ENCODE results near the gene TBC1D25. TPM values are rescaled to one million over a fixed set of nuclear protein-coding genes. Genes with fewer than 3 reads are reported as not detected.

The TBC1D25 gene
- total RNA-seq, 1 donor from 2014 or later: 18.9 TPM

- Mint-ChIP-seq H3K36me3 (ENCODE audit: low read depth) (no peaks in the 10 kb centered on the region), H3K4me3 (ENCODE audit: unreplicated experiment) (no peak overlapping the region), H3K27ac (ENCODE audit: unreplicated experiment) (peak overlapping the region; percentile 45), H3K27me3 (ENCODE audit: low read depth) (no peaks in the 10 kb centered on the region), H3K4me1 (ENCODE audit: low read depth) (peaks cover 37% of the 10 kb centered on the region), H3K9me3 (ENCODE audit: low read depth) (peaks cover 8% of the 10 kb centered on the region)
- TF ChIP-seq, protein P1, sequence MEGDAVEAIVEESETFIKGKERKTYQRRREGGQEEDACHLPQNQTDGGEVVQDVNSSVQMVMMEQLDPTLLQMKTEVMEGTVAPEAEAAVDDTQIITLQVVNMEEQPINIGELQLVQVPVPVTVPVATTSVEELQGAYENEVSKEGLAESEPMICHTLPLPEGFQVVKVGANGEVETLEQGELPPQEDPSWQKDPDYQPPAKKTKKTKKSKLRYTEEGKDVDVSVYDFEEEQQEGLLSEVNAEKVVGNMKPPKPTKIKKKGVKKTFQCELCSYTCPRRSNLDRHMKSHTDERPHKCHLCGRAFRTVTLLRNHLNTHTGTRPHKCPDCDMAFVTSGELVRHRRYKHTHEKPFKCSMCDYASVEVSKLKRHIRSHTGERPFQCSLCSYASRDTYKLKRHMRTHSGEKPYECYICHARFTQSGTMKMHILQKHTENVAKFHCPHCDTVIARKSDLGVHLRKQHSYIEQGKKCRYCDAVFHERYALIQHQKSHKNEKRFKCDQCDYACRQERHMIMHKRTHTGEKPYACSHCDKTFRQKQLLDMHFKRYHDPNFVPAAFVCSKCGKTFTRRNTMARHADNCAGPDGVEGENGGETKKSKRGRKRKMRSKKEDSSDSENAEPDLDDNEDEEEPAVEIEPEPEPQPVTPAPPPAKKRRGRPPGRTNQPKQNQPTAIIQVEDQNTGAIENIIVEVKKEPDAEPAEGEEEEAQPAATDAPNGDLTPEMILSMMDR (IDR thresholded peaks at IDR 0.05): no peak
- no peak for DNase-seq (ENCODE audit: low spot score)
These were observed 53.5 kb downstream of the TBC1D25 start for GRCh38 chrX:48592971-48593370.

DNA sequence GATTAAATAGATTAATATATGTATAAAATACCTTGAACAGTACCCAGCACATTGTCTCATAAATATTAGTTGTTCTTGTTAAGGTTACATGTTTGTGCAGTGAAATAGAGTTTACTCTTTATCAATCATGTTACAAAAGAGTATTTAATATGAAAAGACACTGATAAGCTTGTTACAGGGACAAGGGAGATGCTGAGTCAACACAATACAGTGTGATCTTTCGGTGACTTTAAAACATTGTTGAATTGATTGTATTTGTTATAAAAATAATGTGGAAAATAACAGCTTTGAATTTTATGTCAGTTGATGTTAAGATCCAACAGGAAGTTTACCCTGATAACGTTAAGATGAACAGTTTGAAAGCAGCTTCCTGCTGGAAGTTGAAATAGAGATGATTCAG is 56.4 kb downstream of the TBC1D25 start:
- Mint-ChIP-seq H3K27ac (ENCODE audit: unreplicated experiment) (no peak overlapping the region), H3K27me3 (ENCODE audit: low read depth) (no peaks in the 10 kb centered on the region), H3K9me3 (ENCODE audit: low read depth) (peaks cover 6% of the 10 kb centered on the region), H3K36me3 (ENCODE audit: low read depth) (peaks cover 4% of the 10 kb centered on the region), H3K4me1 (ENCODE audit: low read depth) (peaks cover 28% of the 10 kb centered on the region), H3K4me3 (ENCODE audit: unreplicated experiment) (no peak overlapping the region)
- no peak for DNase-seq (ENCODE audit: low spot score)
- TF ChIP-seq, protein P1 (IDR thresholded peaks at IDR 0.05): no peak

DNA sequence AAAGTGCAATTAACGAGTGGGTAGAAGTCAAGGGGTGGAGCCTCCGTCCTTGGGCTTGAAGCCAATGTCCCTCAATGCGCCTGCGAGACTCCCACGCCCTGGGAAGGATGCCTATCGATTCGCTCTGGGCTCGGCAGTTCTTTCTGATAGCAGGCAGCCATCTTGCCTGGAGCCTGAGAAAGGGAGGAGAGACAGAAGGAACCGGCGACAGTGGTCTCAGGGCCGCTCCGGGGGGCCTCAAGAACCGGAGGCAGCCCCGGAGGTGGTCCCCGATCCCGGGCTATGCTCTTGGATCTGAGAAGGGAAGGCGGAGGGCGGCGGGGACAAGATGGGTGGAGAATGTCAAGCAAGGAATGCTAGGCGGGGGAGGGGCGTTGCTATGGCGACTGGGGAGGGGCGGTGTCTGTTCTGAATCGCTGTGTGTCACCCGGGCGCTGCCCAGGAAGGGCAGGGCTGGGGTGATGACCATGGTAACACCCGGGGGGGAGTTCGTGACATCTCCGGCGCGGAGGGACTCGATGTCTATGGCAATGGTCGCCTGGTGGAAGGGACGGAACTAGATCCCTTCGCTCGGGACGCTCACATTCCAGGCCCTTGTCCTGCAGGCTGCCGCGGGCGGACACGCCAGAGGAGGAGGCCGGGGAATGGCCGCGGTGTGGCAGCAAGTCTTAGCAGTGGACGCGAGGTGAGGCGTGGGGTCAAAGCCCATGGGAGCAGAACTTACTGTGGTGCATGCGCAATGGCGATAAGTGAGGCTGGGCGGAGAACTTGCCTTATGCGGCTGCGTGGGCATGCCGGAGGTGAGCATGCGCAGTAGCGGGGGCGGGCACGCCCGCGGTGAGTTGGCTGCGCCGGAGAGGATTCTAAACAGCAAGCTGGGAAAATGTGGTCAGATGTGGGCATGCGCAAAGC is 58.1 kb downstream of the TBC1D25 start, which contains the start of gene WDR13:
TSS of gene WDR13 (plus strand) at position 140 of the 912 bp plus-strand sequence. CDS start at position 645, 505 bp downstream.
- peaks cover 9% of the 10 kb centered on the region for H3K36me3 Mint-ChIP-seq (ENCODE audit: low read depth)
- H3K4me1 Mint-ChIP-seq (ENCODE audit: low read depth): peaks cover 16% of the 10 kb centered on the region
- peak within 1 kb of the TSS; percentile 96 for H3K4me3 Mint-ChIP-seq (ENCODE audit: unreplicated experiment)
- H3K27ac Mint-ChIP-seq (ENCODE audit: unreplicated experiment): peak within 1 kb of the TSS; percentile 100
- H3K9me3 Mint-ChIP-seq (ENCODE audit: low read depth): peaks cover 6% of the 10 kb centered on the region
- DNase-seq (ENCODE audit: low spot score): peak; percentile 96
- TF ChIP-seq, protein P1 (IDR thresholded peaks at IDR 0.05): peak; percentile 33
- H3K27me3 Mint-ChIP-seq (ENCODE audit: low read depth): no peaks in the 10 kb centered on the region

GRCh38 chrX:48598614-48599013 is 59.1 kb downstream of the TBC1D25 start:
- Mint-ChIP-seq H3K27me3 (ENCODE audit: low read depth) (no peaks in the 10 kb centered on the region), H3K27ac (ENCODE audit: unreplicated experiment) (peak overlapping the region; percentile 100), H3K9me3 (ENCODE audit: low read depth) (peaks cover 6% of the 10 kb centered on the region), H3K36me3 (ENCODE audit: low read depth) (peaks cover 9% of the 10 kb centered on the region), H3K4me1 (ENCODE audit: low read depth) (peaks cover 11% of the 10 kb centered on the region), H3K4me3 (ENCODE audit: unreplicated experiment) (peak overlapping the region; percentile 96)
- TF ChIP-seq, protein P1 (IDR thresholded peaks at IDR 0.05): no peak
- DNase-seq (ENCODE audit: low spot score): no peak

DNA sequence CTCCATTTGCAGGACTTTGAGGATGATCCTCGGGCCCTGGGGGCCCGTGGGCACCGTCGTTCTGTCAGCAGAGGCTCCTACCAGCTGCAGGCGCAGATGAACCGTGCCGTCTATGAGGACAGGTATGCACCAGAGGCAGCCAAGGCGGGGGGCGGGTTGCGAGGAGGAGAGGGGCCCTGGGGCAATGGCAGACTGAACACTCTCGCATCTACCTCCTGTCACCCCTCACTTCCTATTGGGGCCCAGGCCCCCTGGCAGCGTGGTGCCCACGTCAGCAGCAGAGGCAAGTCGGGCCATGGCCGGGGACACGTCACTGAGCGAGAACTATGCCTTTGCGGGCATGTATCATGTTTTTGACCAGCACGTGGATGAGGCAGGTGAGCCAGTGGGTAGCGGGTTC is 59.8 kb downstream of the TBC1D25 start:
- DNase-seq (ENCODE audit: low spot score): no peak
- Mint-ChIP-seq H3K4me1 (ENCODE audit: low read depth) (peaks cover 11% of the 10 kb centered on the region), H3K4me3 (ENCODE audit: unreplicated experiment) (no peak overlapping the region), H3K27me3 (ENCODE audit: low read depth) (no peaks in the 10 kb centered on the region), H3K27ac (ENCODE audit: unreplicated experiment) (no peak overlapping the region), H3K9me3 (ENCODE audit: low read depth) (peaks cover 6% of the 10 kb centered on the region), H3K36me3 (ENCODE audit: low read depth) (peaks cover 9% of the 10 kb centered on the region)
- TF ChIP-seq, protein P1 (IDR thresholded peaks at IDR 0.05): no peak

Data from chondrocyte (in vitro differentiated cells).